Breast epithelium (tissue), 4 donors: ENCODE measurements around the gene CLASP2. TPM values are rescaled to one million over a fixed set of nuclear protein-coding genes. Genes with fewer than 3 reads are reported as not detected.

Experiments
- DNase-seq, 2 donors: peaks; one replicate each; pipeline ENCODE4 v3.0.0-alpha.2; 2019; ENCODE audit warnings: low spot score in 2 of 2
- H3K27ac ChIP-seq, 2 donors: fragments of 200-600 bp; sonication (generic) in 1 of 2; one replicate each; pipeline ENCODE4 v1.5.1; 2016 to 2019; ENCODE audit warnings: mild to moderate bottlenecking in 1 of 2
- H3K27me3 ChIP-seq, 2 donors: fragments of 200-600 bp; sonication (generic) in 1 of 2; one replicate each; pipeline versions ENCODE4 v1.5.1 to v1.6.0; 2017 to 2019; ENCODE audit warnings: control low read depth in 1 of 2, mild to moderate bottlenecking in 1 of 2
- H3K36me3 ChIP-seq: fragments of 200-600 bp; one replicate; pipeline ENCODE4 v1.5.1; 2019
- H3K4me1 ChIP-seq, 2 donors: fragments of 200-600 bp; sonication (generic); one replicate each; pipeline ENCODE4 v1.5.1; 2016 to 2019; ENCODE audit warnings: control low read depth in 1 of 2
- H3K4me3 ChIP-seq, 3 donors: fragments of 200-600 bp; sonication (generic); 1 replicate in 2 of 3; 2 replicates in 1 of 3; pipeline ENCODE4 v1.5.1; 2016 to 2019; ENCODE audit warnings: mild to moderate bottlenecking in 3 of 3, moderate library complexity in 2 of 3
- H3K9me3 ChIP-seq, 2 donors: fragments of 200-600 bp; sonication (generic) in 1 of 2; one replicate each; pipeline ENCODE4 v1.5.1; 2016 to 2019; ENCODE audit warnings: control low read depth in 1 of 2
- POLR2A ChIP-seq: fragments of 450-650 bp; IDR thresholded peaks from one replicate; pipeline ENCODE4 v1.6.1; 2016; ENCODE audit warnings: antibody characterized with exemption, mild to moderate bottlenecking, moderate library complexity
- POLR2AphosphoS5 ChIP-seq, 3 donors: sonication (generic); formaldehyde crosslinking; IDR thresholded peaks; one replicate each; pipeline ENCODE4 v1.6.1; 2017; ENCODE audit warnings: antibody characterized with exemption in 3 of 3
- intact Hi-C: fragments of 100-400 bp; cut with DNase I; formaldehyde crosslinking; loops from one replicate; pipeline ENCODE4 v1.15.1; 2023; ENCODE audit warnings: low total_unique reads
- total RNA-seq, 3 donors: library from RNA; depleted of rRNA; stranded (reverse); fragments of >200 nt; gene quantifications; one replicate each; pipeline ENCODE4 v1.1.0, GENCODE V29; 2016
- TF ChIP-seq, protein P1 (sequence below), 3 donors: fragments of 450-650 bp; IDR thresholded peaks; one replicate each; pipeline ENCODE4 v1.5.1; 2016 to 2017; ENCODE audit warnings: antibody characterized with exemption in 3 of 3, mild to moderate bottlenecking in 3 of 3, moderate library complexity in 3 of 3

Gene CLASP2
- total RNA-seq, 3 donors from 2014 or later, result 57.1 to 108 (median 86.9) TPM

DNA sequence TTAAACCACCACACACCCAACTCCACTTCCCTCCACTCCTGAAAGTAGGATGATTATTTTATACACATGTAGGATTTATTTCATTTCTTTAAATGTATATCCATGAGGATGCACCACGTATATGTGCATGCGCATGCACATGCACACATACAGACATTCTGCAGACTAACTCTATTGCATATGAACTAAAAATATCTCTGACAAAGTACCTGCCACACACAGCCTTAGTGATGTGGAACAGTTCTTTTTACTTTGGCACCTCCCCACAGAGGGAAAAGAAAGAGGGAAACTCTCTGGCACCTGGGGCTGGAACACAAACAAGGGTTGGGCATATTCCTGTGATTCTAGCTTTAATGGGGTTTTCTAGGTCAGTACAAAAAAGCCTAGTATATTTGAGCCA is 138.2 kb downstream of the CLASP2 start:
- intact Hi-C loops, result no loop called here
- H3K4me3 ChIP-seq, result no peak overlapping the region
- no peak for DNase-seq
- H3K27me3 ChIP-seq, result no peaks in the 10 kb centered on the region
- no peak overlapping the region for H3K27ac ChIP-seq
- H3K36me3 ChIP-seq, result peaks cover 4% of the 10 kb centered on the region
- no peaks in the 10 kb centered on the region for H3K4me1 ChIP-seq
- TF ChIP-seq, protein P1, sequence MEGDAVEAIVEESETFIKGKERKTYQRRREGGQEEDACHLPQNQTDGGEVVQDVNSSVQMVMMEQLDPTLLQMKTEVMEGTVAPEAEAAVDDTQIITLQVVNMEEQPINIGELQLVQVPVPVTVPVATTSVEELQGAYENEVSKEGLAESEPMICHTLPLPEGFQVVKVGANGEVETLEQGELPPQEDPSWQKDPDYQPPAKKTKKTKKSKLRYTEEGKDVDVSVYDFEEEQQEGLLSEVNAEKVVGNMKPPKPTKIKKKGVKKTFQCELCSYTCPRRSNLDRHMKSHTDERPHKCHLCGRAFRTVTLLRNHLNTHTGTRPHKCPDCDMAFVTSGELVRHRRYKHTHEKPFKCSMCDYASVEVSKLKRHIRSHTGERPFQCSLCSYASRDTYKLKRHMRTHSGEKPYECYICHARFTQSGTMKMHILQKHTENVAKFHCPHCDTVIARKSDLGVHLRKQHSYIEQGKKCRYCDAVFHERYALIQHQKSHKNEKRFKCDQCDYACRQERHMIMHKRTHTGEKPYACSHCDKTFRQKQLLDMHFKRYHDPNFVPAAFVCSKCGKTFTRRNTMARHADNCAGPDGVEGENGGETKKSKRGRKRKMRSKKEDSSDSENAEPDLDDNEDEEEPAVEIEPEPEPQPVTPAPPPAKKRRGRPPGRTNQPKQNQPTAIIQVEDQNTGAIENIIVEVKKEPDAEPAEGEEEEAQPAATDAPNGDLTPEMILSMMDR (IDR thresholded peaks at IDR 0.05), result no peak
- TF ChIP-seq POLR2A (no peak), POLR2AphosphoS5 (IDR thresholded peaks at IDR 0.05) (no peak)
- H3K9me3 ChIP-seq, result no peaks in the 10 kb centered on the region

DNA sequence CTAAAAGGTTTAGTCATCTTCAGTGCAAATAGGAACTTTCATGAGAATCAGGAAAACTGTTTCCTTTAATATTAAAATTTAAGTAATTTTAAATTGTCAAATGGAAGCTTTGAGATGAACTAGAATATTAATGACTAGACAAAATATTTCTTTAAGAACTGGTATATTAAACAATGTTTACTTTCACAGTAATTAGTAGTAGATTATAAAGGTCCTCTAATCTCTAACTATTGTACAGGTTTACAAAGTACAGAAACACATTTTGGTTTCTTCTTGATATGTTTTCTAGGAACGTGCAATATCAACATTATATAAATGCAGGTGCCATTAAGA is 138.9 kb downstream of the CLASP2 start:
- no peak for DNase-seq
- TF ChIP-seq, protein P1 (IDR thresholded peaks at IDR 0.05), result no peak
- TF ChIP-seq POLR2A (no peak), POLR2AphosphoS5 (IDR thresholded peaks at IDR 0.05) (no peak)
- H3K4me3 ChIP-seq, result no peak overlapping the region
- H3K27ac ChIP-seq, result no peak overlapping the region
- peaks cover 4% of the 10 kb centered on the region for H3K36me3 ChIP-seq
- no peaks in the 10 kb centered on the region for H3K4me1 ChIP-seq
- intact Hi-C loops, result no loop called here
- no peaks in the 10 kb centered on the region for H3K9me3 ChIP-seq
- no peaks in the 10 kb centered on the region for H3K27me3 ChIP-seq

DNA sequence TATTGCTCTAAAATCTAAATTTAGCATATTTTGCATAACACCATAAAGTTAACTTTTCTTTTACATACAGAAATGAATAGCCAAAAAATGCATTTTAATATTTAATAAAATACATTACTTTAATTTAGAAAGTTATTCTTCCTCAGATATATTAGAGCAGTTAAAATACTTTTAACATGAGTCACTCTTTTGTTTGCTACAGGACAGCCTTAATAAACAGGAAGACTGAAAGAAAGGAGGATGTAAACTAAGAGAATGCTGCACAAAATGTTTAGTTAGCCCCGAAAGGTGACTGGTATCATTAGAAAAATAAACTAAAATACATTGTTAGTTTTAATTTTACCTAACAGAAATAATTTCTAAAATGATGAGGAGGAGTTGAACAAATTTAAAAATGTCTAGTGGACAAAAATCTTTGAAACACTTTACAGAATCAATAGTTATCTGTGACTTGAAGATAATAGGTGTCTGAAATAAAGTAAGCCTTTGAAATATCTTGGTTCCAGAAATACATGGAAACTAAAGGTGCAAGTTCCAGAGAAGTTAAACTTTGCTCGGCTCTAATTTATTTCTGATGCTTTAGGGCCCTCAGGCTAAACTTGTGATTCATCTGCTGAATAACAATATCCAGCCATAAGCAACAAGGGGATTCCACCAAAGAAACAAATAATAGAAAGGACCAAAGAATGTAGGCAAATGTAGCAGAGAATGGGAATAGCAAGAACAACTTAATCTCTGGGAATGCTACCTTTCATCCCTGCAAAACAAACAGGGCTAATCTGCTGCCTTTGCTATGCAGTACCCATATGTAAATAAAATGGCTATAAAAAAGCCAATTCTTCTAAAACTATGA is 139.5 kb downstream of the CLASP2 start:
- no peak overlapping the region for H3K27ac ChIP-seq
- intact Hi-C loops, result no loop called here
- no peaks in the 10 kb centered on the region for H3K9me3 ChIP-seq
- H3K36me3 ChIP-seq, result peaks cover 4% of the 10 kb centered on the region
- no peaks in the 10 kb centered on the region for H3K4me1 ChIP-seq
- DNase-seq, result no peak
- no peaks in the 10 kb centered on the region for H3K27me3 ChIP-seq
- TF ChIP-seq POLR2A, result no peak
- TF ChIP-seq, protein P1 (IDR thresholded peaks at IDR 0.05), result no peak
- no peak for TF ChIP-seq POLR2AphosphoS5 (IDR thresholded peaks at IDR 0.05)
- H3K4me3 ChIP-seq, result no peak overlapping the region

DNA sequence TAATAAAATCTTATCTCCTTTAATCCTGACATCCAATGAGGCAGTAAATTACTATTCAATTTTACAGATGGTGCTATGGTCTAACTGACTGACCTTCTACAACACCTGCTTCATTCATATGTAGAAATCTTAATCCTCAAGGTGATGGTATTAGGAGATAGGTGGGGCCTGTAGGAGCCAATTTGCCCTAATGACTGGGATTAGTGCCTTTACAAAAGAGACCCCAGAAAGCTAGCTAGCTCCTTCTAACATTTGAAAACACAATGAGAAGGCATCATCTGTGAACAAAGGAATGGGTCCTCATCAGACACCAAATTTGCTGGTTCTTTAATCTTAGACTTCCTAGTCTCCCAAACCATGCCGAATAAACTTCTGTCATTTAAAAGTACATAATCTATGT is 140.5 kb downstream of the CLASP2 start:
- Histone ChIP-seq H3K9me3 (no peaks in the 10 kb centered on the region), H3K4me1 (no peaks in the 10 kb centered on the region), H3K4me3 (no peak overlapping the region), H3K36me3 (peaks cover 4% of the 10 kb centered on the region), H3K27me3 (no peaks in the 10 kb centered on the region), H3K27ac (peak overlapping the region; percentile 15 to 72)
- intact Hi-C loops, result no loop called here
- no peak for DNase-seq
- TF ChIP-seq, protein P1 (IDR thresholded peaks at IDR 0.05), result no peak
- no peak for TF ChIP-seq POLR2A
- no peak for TF ChIP-seq POLR2AphosphoS5 (IDR thresholded peaks at IDR 0.05)

DNA sequence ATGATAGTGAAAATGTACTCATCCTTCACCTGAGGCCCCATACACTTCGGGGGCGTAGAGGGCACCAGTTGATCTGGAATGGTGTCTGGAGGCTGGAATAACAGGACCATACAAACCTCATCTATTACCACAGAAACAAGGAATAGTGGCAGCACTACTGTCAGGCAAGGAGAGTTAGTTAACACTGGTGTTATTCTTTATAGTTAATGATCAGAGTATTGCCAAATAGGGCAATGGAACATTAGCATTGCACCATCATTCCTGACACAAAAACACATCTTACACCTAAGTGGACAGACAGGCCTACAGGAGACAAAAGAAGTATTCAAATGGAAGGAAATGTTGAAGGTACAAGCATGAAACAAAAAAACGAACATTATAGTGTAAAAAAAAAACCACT is 140.9 kb downstream of the CLASP2 start:
- intact Hi-C loops, result no loop called here
- peaks cover 4% of the 10 kb centered on the region for H3K36me3 ChIP-seq
- no peaks in the 10 kb centered on the region for H3K9me3 ChIP-seq
- no peak for TF ChIP-seq POLR2AphosphoS5 (IDR thresholded peaks at IDR 0.05)
- TF ChIP-seq, protein P1 (IDR thresholded peaks at IDR 0.05), result no peak
- no peak for DNase-seq
- no peaks in the 10 kb centered on the region for H3K4me1 ChIP-seq
- peak overlapping the region in 1 of 2 donors; percentile 72 for H3K27ac ChIP-seq
- no peak overlapping the region for H3K4me3 ChIP-seq
- H3K27me3 ChIP-seq, result no peaks in the 10 kb centered on the region
